Brain microvascular endothelial cell (primary cell): ENCODE data around the gene ERO1B.
"Not testable (repeated sequence)": the region's sequence is repeated elsewhere in the genome, so short reads cannot be mapped to it uniquely, and the experiment has no call there.

Experiments used
- DNase-seq: peaks from one replicate; pipeline ENCODE4 v3.0.0-alpha.2; 2020
- H3K27ac ChIP-seq: fragments of 250-450 bp; sonication (Bioruptor Pico); 2 replicates; pipeline ENCODE4 v1.5.1; 2020; ENCODE audit warnings: mild to moderate bottlenecking, moderate library complexity
- H3K27me3 ChIP-seq: fragments of 250-450 bp; sonication (Bioruptor Pico); replicated peaks from 2 replicates; pipeline ENCODE4 v1.5.1; 2020; ENCODE audit warnings: mild to moderate bottlenecking
- H3K36me3 ChIP-seq: fragments of 250-450 bp; sonication (Bioruptor Pico); replicated peaks from 2 replicates; pipeline ENCODE4 v1.5.1; 2020; ENCODE audit warnings: mild to moderate bottlenecking
- H3K4me3 ChIP-seq: 2 replicates; pipeline ENCODE4 v1.5.1; 2011; ENCODE audit warnings: low read depth, mild to moderate bottlenecking, control low read depth, low read length, moderate library complexity
- CTCF ChIP-seq: IDR thresholded peaks from 2 replicates; pipeline ENCODE4 v1.5.1; 2011; ENCODE audit warnings: low read depth, mild to moderate bottlenecking, moderate library complexity, low read length, control low read depth, inconsistent platforms; ENCODE audit errors: missing control alignments
- in situ Hi-C: cut with HindIII; loops from 2 replicates; pipeline ENCODE4 v1.10.0; 2017; ENCODE audit warnings: low sequenced_read_pairs, low pct_ligation_motif_present

The ERO1B gene

DNA sequence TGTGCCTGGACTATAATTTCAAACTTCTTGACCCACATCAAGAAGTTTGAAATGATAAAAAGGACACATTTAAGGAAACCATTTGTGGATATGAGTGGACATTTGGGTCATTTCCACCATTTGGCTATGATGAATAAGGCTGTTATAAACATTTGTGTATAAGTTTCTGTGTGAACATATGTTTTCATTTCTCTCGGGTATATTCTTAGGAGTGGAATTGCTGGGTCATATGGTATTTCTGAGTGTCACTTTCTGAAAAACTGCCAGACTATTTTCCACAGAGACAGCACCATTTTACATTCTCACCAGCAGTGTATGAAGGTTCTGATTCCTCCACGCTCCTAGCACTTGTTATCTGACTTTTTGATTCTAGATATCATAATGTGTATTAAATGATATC, 88.6 kb downstream of the ERO1B start:
- in situ Hi-C loops, result no loop called here
- no peak for TF ChIP-seq CTCF
- H3K36me3 ChIP-seq, result no peaks in the 10 kb centered on the region

GRCh38 chr1:236188084-236188483, 93.7 kb downstream of the ERO1B start:
- H3K36me3 ChIP-seq, H3K27ac ChIP-seq, in situ Hi-C loops, DNase-seq, H3K27me3 ChIP-seq, H3K4me3 ChIP-seq: not testable (repeated sequence)

More for the DNA sequence above, 88.6 kb downstream of the ERO1B start:
- Histone ChIP-seq H3K27ac (no peak overlapping the region), H3K4me3 (no peak overlapping the region), H3K27me3 (no peaks in the 10 kb centered on the region)
- no peak for DNase-seq

DNA sequence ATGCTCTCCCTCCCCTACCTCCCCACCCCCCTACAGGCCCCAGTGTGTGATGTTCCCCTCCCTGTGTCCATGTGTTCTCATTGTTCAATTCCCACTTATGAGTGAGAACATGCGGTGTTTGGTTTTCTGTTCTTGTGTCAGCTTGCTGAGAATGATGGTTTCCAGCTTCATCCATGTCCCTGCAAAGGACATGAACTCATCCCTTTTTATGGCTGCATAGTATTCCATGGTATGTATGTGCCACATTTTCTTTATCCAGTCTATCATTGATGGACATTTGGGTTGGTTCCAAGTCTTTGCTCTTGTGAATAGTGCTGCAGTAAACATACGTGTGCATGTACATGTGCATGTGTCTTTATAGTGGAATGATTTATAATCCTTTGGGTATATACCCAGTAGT, 95.3 kb downstream of the ERO1B start:
- in situ Hi-C loops, H3K4me3 ChIP-seq, DNase-seq, H3K27ac ChIP-seq, H3K27me3 ChIP-seq, H3K36me3 ChIP-seq: not testable (repeated sequence)

- Histone ChIP-seq H3K36me3 (no peaks in the 10 kb centered on the region), H3K4me3 (no peak overlapping the region), H3K27me3 (no peaks in the 10 kb centered on the region), H3K27ac (no peak overlapping the region)
- DNase-seq, result no peak
- TF ChIP-seq CTCF, result no peak
- in situ Hi-C loops, result no loop called here
Observed at GRCh38 chr1:236185687-236186086, 96.1 kb downstream of the ERO1B start.

- Histone ChIP-seq H3K27me3 (no peaks in the 10 kb centered on the region), H3K4me3 (no peak overlapping the region), H3K27ac (no peak overlapping the region), H3K36me3 (no peaks in the 10 kb centered on the region)
- in situ Hi-C loops, result no loop called here
- no peak for TF ChIP-seq CTCF
- DNase-seq, result no peak
Observed at GRCh38 chr1:236181059-236181458, 100.7 kb downstream of the ERO1B start.

- no peak for TF ChIP-seq CTCF
- no peaks in the 10 kb centered on the region for H3K36me3 ChIP-seq
- no peak overlapping the region for H3K4me3 ChIP-seq
- no peak overlapping the region for H3K27ac ChIP-seq
- H3K27me3 ChIP-seq, result no peaks in the 10 kb centered on the region
- in situ Hi-C loops, result no loop called here
- no peak for DNase-seq
Observed at GRCh38 chr1:236179634-236180033, 102.1 kb downstream of the ERO1B start.

DNA sequence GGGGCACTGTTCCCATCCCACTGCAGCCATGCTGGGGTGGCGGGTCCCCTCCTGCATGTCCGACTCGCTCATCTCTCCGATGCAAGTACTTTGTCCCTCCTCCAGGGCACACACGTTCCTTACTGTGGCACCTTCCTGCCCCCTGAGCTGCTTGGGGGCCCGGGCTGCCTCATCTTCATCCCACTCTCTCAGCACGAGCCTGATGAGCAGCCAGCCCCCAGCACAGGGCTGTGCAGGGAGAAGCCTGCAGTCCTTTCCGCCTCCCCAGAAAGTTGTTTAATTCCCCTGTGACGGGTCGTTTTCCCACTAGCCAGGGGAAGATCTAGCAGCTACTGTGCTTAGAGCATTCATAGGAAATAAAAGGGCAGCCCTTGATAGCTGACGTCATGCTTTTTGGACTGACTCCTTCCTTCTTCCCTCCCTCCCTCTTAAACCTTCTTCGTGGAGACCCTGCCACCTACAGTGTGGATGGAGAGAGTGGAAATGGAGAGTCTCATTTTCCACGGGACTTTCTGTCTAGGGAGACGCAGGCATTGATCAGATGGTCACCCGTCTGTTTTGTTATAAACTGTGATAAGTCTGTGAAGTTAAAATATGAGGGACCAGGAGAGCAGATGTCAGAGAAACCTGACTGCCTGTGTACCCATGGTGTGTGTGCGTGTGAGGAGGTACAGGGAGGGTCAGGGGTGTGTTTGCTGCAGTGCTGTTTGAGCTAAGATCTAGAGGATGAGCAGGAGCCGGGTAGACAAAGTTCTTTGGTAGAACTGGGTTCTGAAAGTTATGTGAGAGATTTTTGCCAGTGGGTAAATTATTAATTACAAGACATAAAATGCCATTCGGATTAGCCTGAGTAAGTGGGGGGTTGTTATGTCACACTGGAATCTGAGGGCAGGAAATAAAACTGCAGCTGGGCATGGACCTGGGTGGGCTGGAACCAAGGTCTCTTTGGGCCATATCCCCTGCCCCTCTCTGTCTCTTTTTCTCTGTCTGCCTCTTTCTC, 105.1 kb downstream of the ERO1B start:
- Histone ChIP-seq H3K27me3 (no peaks in the 10 kb centered on the region), H3K27ac (no peak overlapping the region), H3K36me3 (no peaks in the 10 kb centered on the region), H3K4me3 (no peak overlapping the region)
- in situ Hi-C loops, result no loop called here
- no peak for TF ChIP-seq CTCF
- no peak for DNase-seq
